OCI-LY1 (cell line): ENCODE results near the gene MYO1E.

Source experiments
- H2AFZ ChIP-seq: fragments of 200-600 bp; sonication (generic), shearing (Covaris generic); 2 replicates; pipeline ENCODE4 v1.6.0; 2014; ENCODE audit warnings: antibody characterized with exemption, mild to moderate bottlenecking, low read length
- H3F3A ChIP-seq: fragments of 200-600 bp; sonication (generic), shearing (Covaris generic); 2 replicates; pipeline ENCODE4 v1.6.0; 2014; ENCODE audit warnings: mild to moderate bottlenecking, antibody characterized with exemption, low read length, moderate library complexity; ENCODE audit not compliant: insufficient read depth
- H3K27ac ChIP-seq: fragments of 200-600 bp; sonication (generic); 2 replicates; pipeline ENCODE4 v1.5.1; 2014; ENCODE audit warnings: low read length, mixed run types, mild to moderate bottlenecking, low read depth; ENCODE audit not compliant: poor library complexity, severe bottlenecking
- H3K27me3 ChIP-seq: fragments of 200-600 bp; sonication (generic); 2 replicates; pipeline ENCODE4 v1.6.0; 2014; ENCODE audit warnings: antibody characterized with exemption, mild to moderate bottlenecking, low read length, moderate library complexity; ENCODE audit not compliant: insufficient read depth
- H3K36me3 ChIP-seq: fragments of 200-600 bp; sonication (generic); 2 replicates; pipeline ENCODE4 v1.6.1; 2014; ENCODE audit warnings: mild to moderate bottlenecking, antibody characterized with exemption, low read length, moderate library complexity, mixed read lengths; ENCODE audit not compliant: insufficient read depth
- H3K4me1 ChIP-seq: fragments of 200-600 bp; sonication (generic); 2 replicates; pipeline ENCODE4 v1.5.1; 2014; ENCODE audit warnings: mild to moderate bottlenecking, low read length, moderate library complexity; ENCODE audit not compliant: insufficient read depth, severe bottlenecking
- H3K4me2 ChIP-seq: fragments of 200-600 bp; sonication (generic), shearing (Covaris generic); 2 replicates; pipeline ENCODE4 v1.6.1; 2014; ENCODE audit warnings: low read length
- H3K4me3 ChIP-seq: fragments of 200-600 bp; sonication (generic); 2 replicates; pipeline ENCODE4 v1.5.1; 2014; ENCODE audit warnings: low read length, low read depth, mild to moderate bottlenecking, mixed read lengths; ENCODE audit not compliant: poor library complexity, severe bottlenecking
- H3K79me2 ChIP-seq: fragments of 200-600 bp; shearing (Covaris generic); 2 replicates; pipeline ENCODE4 v1.6.1; 2016; ENCODE audit warnings: mixed run types, low read length, mixed read lengths; ENCODE audit not compliant: insufficient read depth
- H3K9ac ChIP-seq: fragments of 200-600 bp; sonication (generic), shearing (Covaris generic); 2 replicates; pipeline ENCODE4 v1.6.1; 2014; ENCODE audit warnings: mild to moderate bottlenecking, low read length, mixed read lengths
- H3K9me2 ChIP-seq: fragments of 200-600 bp; sonication (generic), shearing (Covaris generic); 2 replicates; pipeline ENCODE4 v1.6.1; 2014; ENCODE audit warnings: low read depth, mild to moderate bottlenecking, low read length, mixed read lengths
- H3K9me3 ChIP-seq: fragments of 200-600 bp; shearing (Covaris generic); 2 replicates; pipeline ENCODE4 v1.6.1; 2014; ENCODE audit warnings: low read length, mixed read lengths
- H4K20me1 ChIP-seq: fragments of 200-600 bp; sonication (generic), shearing (Covaris generic); 2 replicates; pipeline ENCODE4 v1.6.0; 2016; ENCODE audit warnings: mild to moderate bottlenecking, low read length; ENCODE audit not compliant: insufficient read depth
- EZH2 ChIP-seq: fragments of 200-600 bp; sonication (generic), shearing (Covaris generic); IDR thresholded peaks from 2 replicates; pipeline ENCODE4 v1.8.0; 2017; ENCODE audit warnings: borderline replicate concordance, mixed run types, mild to moderate bottlenecking, antibody characterized with exemption, low read length, moderate library complexity, mixed read lengths
- TF ChIP-seq, protein P1 (sequence below): fragments of 200-600 bp; sonication (generic), shearing (Covaris generic); IDR thresholded peaks from 2 replicates; pipeline ENCODE4 v1.5.1; 2017; ENCODE audit warnings: mild to moderate bottlenecking, antibody characterized with exemption, low read length, moderate library complexity, mixed read lengths

The MYO1E gene

DNA sequence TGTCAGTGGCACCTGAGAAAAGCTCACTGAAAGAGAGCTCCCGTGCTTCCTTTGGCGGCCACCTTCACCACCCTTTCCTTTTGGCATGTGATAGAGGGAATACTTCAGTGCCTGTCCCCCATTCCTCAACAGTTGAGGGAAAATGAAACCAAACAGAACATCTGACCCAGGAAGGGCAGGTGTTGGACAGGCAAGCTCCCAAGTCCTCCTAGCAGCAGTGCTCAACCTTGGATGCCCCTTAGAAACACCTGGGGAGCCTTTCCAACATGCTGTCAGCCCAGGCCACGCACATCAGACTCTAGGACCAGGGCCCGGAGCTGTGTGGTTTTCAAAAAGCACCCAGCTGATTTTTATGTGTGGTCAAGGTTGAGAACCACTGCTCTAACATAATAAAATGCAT lies 143.7 kb downstream of the MYO1E start:
- Histone ChIP-seq H3F3A (no peaks in the 10 kb centered on the region; the same call in 1 of the 2 replicates), H3K4me2 (no peak overlapping the region)

DNA sequence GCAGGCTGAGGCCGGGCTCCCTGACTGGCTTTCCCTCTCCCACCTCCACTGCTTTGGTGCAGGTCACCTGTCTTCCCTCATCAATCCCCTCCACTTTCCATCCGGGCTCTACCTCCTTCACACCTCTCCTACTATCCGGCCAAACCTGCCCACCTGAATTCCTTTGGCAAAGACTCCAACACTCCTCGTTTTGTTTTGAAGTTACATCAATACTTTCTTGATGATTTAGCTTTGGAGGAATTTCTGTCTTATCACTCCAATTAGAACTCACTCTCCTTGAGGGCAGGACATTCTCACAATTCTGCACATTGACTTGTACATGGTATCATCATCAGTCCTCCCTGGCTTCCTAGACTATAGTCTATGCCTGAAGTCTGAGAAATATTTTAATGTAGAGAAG lies 145.7 kb downstream of the MYO1E start:
- Histone ChIP-seq H3K9ac (no peak overlapping the region), H2AFZ (no peak overlapping the region), H3F3A (no peaks in the 10 kb centered on the region; the same call in 1 of the 2 replicates), H3K4me3 (no peak overlapping the region), H3K36me3 (peaks cover 76% of the 10 kb centered on the region), H3K4me2 (no peak overlapping the region), H3K4me1 (no peaks in the 10 kb centered on the region), H3K79me2 (no peaks in the 10 kb centered on the region), H3K9me2 (no peaks in the 10 kb centered on the region), H4K20me1 (no peaks in the 10 kb centered on the region), H3K9me3 (no peaks in the 10 kb centered on the region), H3K27ac (no peak overlapping the region), H3K27me3 (no peaks in the 10 kb centered on the region)
- no peak for TF ChIP-seq EZH2
- TF ChIP-seq, protein P1, sequence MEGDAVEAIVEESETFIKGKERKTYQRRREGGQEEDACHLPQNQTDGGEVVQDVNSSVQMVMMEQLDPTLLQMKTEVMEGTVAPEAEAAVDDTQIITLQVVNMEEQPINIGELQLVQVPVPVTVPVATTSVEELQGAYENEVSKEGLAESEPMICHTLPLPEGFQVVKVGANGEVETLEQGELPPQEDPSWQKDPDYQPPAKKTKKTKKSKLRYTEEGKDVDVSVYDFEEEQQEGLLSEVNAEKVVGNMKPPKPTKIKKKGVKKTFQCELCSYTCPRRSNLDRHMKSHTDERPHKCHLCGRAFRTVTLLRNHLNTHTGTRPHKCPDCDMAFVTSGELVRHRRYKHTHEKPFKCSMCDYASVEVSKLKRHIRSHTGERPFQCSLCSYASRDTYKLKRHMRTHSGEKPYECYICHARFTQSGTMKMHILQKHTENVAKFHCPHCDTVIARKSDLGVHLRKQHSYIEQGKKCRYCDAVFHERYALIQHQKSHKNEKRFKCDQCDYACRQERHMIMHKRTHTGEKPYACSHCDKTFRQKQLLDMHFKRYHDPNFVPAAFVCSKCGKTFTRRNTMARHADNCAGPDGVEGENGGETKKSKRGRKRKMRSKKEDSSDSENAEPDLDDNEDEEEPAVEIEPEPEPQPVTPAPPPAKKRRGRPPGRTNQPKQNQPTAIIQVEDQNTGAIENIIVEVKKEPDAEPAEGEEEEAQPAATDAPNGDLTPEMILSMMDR: no peak

More for the DNA sequence above, 143.7 kb downstream of the MYO1E start:
- H2AFZ ChIP-seq: no peak overlapping the region
- H3K4me1 ChIP-seq: no peaks in the 10 kb centered on the region
- H3K36me3 ChIP-seq: peaks cover 66% of the 10 kb centered on the region
- TF ChIP-seq, protein P1: no peak
- no peak for TF ChIP-seq EZH2
- H3K9me2 ChIP-seq: no peaks in the 10 kb centered on the region
- no peaks in the 10 kb centered on the region for H3K27me3 ChIP-seq
- H3K79me2 ChIP-seq: no peaks in the 10 kb centered on the region
- no peaks in the 10 kb centered on the region for H4K20me1 ChIP-seq
- H3K27ac ChIP-seq: no peak overlapping the region
- no peaks in the 10 kb centered on the region for H3K9me3 ChIP-seq
- H3K4me3 ChIP-seq: no peak overlapping the region
- H3K9ac ChIP-seq: no peak overlapping the region

DNA sequence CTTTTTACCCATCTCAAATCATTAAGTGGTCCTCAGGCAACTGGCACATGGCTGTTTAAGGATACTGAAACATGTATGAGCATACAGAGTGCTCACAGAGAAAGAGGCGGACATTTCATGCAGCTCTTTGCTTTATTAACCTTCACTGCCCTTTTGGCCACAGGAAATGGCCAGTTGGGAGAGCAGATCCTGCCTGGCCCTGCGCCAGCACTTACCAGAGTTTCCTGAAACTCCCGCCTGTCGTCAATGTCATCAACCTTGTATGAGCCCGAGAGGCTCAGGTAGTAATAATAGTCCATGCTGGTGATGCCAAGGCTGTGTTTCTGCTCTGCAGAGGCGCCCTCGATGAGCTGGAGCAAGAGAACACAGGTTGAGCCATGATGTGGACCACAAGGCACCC lies 148.2 kb downstream of the MYO1E start:
- H3K9ac ChIP-seq: no peak overlapping the region
- no peaks in the 10 kb centered on the region for H3K4me1 ChIP-seq
- H3K9me3 ChIP-seq: no peaks in the 10 kb centered on the region
- TF ChIP-seq, protein P1: no peak
- no peak overlapping the region for H3K4me2 ChIP-seq
- no peaks in the 10 kb centered on the region for H4K20me1 ChIP-seq
- no peak overlapping the region for H2AFZ ChIP-seq
- H3K9me2 ChIP-seq: no peaks in the 10 kb centered on the region
- H3F3A ChIP-seq: no peaks in the 10 kb centered on the region
- H3K27me3 ChIP-seq: no peaks in the 10 kb centered on the region
- H3K27ac ChIP-seq: no peak overlapping the region
- no peaks in the 10 kb centered on the region for H3K79me2 ChIP-seq
- H3K36me3 ChIP-seq: peaks cover 80% of the 10 kb centered on the region
- no peak overlapping the region for H3K4me3 ChIP-seq
